HFFc6 (cell line): ENCODE data around the gene ARHGEF39. TPM values are rescaled to one million over a fixed set of nuclear protein-coding genes. Genes with fewer than 3 reads are reported as not detected.

Source experiments
- DNase-seq: peaks from one replicate; pipeline ENCODE4 v3.0.0-alpha.2; 2018
- H3K27ac Mint-ChIP-seq: 2 replicates; pipeline ENCODE4 v1.8.0; 2020; ENCODE audit warnings: mild to moderate bottlenecking, mixed read lengths
- H3K27me3 Mint-ChIP-seq: 2 replicates; pipeline ENCODE4 v1.8.0; 2021; ENCODE audit warnings: mild to moderate bottlenecking, moderate library complexity, mixed read lengths; ENCODE audit not compliant: insufficient read depth
- H3K36me3 Mint-ChIP-seq: 2 replicates; pipeline ENCODE4 v1.8.0; 2021; ENCODE audit warnings: low read depth, mixed read lengths
- H3K4me1 Mint-ChIP-seq: 2 replicates; pipeline ENCODE4 v1.8.0; 2020; ENCODE audit warnings: low read depth, mixed read lengths
- H3K4me3 Mint-ChIP-seq: 2 replicates; pipeline ENCODE4 v1.8.0; 2020; ENCODE audit warnings: mild to moderate bottlenecking, moderate library complexity, mixed read lengths
- H3K9me3 Mint-ChIP-seq: 2 replicates; pipeline ENCODE4 v1.8.0; 2020; ENCODE audit warnings: mild to moderate bottlenecking, mixed read lengths
- total RNA-seq, 6 experiments: library from RNA; stranded (reverse); fragmentation: NEBNext Ultra II Directional; extraction: Animal tissue kit (Norgen Biotek cat#: 25700); gene quantifications; 2 replicates in 1 of 6; 3 replicates in 5 of 6; pipeline ENCODE4 v1.2.3, GENCODE V29; 2021
- TF ChIP-seq, protein P1 (sequence below): fragments of 200-600 bp; sonication (generic); IDR thresholded peaks from 2 replicates; pipeline ENCODE4 v1.5.0; 2021; ENCODE audit warnings: antibody characterized with exemption, mild to moderate bottlenecking

The ARHGEF39 gene
- total RNA-seq, 6 experiments from 2014 or later: 1.7 to 4.4 (median 2.6) TPM

DNA sequence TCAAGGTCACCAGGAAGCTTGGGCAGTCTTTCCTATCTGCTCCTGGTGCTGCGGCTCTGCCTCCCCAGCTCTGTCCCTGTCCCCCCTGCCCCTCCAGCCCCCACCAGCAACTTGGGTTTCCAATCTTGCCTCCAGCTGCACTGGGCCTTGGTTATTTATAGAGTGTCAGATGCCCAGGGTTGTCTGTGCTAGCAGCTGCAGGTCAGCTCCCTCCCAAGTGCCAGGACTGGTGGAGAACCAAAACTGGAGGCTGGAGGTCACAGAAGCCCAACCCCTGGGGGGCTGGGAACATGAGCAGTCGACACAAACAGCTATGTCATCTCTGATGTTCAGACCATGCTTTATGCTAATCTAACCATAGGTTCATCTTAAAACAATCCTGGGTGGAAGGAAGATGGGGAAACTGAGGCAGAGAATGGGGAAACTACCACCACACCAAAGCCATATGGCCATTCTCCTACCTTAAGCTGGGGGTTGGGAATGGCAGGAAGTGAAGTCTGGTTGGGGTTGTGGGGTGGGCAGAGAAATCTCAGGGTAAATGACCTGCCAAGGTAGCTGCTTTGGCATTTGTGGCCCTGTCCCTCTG is 23.1 kb upstream of the ARHGEF39 start:
- TF ChIP-seq, protein P1, sequence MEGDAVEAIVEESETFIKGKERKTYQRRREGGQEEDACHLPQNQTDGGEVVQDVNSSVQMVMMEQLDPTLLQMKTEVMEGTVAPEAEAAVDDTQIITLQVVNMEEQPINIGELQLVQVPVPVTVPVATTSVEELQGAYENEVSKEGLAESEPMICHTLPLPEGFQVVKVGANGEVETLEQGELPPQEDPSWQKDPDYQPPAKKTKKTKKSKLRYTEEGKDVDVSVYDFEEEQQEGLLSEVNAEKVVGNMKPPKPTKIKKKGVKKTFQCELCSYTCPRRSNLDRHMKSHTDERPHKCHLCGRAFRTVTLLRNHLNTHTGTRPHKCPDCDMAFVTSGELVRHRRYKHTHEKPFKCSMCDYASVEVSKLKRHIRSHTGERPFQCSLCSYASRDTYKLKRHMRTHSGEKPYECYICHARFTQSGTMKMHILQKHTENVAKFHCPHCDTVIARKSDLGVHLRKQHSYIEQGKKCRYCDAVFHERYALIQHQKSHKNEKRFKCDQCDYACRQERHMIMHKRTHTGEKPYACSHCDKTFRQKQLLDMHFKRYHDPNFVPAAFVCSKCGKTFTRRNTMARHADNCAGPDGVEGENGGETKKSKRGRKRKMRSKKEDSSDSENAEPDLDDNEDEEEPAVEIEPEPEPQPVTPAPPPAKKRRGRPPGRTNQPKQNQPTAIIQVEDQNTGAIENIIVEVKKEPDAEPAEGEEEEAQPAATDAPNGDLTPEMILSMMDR: no peak
- H3K27ac Mint-ChIP-seq: peak overlapping the region; percentile 97

DNA sequence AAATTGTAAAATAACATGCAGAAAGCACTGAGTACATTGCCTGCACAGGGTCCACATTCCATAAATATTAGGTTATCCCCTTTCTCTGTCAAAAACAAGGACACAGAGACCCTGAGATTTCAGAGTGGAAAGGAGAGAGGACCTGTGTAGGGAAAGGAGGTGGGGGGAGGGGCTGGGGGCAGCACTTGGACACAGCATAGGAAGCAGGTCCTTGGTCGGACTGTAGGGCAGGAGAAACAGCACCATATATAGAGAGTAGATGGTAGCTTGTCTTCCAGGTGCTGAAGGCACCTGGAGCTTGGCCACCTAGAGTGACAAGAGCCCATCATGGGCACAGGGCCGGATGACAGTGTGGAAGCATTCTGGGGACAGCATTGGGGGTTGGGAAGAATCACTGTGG is 22.3 kb upstream of the ARHGEF39 start:
- Mint-ChIP-seq H3K36me3 (peaks cover 61% of the 10 kb centered on the region), H3K4me1 (peaks cover 74% of the 10 kb centered on the region), H3K27ac (peak overlapping the region; percentile 61), H3K27me3 (peaks cover 37% of the 10 kb centered on the region), H3K4me3 (peak overlapping the region; percentile 100), H3K9me3 (no peaks in the 10 kb centered on the region)
- TF ChIP-seq, protein P1: no peak
- no peak for DNase-seq

More for the DNA sequence above, 23.1 kb upstream of the ARHGEF39 start:
- Mint-ChIP-seq H3K4me3 (peak overlapping the region; percentile 100), H3K36me3 (peaks cover 54% of the 10 kb centered on the region), H3K27me3 (peaks cover 32% of the 10 kb centered on the region), H3K9me3 (no peaks in the 10 kb centered on the region), H3K4me1 (peaks cover 67% of the 10 kb centered on the region)
- no peak for DNase-seq

DNA sequence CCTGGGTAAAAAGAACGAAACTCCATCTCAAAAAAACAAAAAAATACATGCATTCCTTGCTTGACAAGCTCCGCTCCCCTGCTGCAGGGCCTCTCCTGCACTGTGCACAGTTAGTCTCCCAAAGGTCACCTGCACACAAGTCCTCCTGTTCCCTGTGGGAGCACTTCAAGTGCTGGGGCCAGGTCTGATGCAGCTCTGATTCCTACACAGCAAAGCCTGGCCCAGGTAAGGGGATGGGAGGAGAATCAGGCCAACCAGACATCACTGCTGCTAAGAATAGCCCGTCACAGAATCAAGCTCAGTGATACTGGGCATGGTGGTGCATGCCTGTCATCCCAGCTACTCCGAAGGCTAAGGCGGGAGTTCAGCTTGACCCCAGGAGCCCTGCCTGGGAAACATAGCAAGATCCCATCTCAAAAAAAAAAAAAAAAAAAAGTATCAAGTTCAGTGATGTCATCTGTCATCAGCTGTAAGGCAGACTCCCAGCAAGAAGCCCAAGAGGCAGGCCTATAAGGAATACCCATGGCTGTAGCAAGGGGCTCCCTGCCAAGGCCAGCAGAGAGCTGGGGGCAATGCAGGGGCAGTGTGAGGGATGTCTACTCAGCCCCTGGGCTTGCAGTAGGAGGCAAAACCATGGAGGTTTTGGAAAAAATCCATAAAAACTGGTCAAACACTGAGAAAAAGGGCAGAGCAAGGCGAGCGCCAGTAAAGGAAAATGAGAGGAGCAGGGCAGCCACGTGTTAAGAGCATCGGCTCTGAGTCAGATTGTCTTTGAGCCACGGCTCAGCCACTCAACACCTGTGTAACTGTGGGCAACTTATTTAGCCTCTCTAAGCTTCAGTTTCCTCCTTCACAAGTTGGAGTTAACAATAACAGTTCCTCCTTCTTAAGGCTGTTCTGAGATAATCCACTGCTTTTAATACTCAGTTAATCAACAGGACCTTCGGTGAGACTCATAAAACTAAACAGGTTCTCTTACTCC is 21.5 kb upstream of the ARHGEF39 start:
- peak overlapping the region; percentile 61 for H3K27ac Mint-ChIP-seq
- H3K27me3 Mint-ChIP-seq: peaks cover 41% of the 10 kb centered on the region
- TF ChIP-seq, protein P1: no peak
- no peaks in the 10 kb centered on the region for H3K9me3 Mint-ChIP-seq
- peak overlapping the region; percentile 100 for H3K4me3 Mint-ChIP-seq
- peak; percentile 34 for DNase-seq
- H3K36me3 Mint-ChIP-seq: peaks cover 67% of the 10 kb centered on the region
- H3K4me1 Mint-ChIP-seq: peaks cover 75% of the 10 kb centered on the region

DNA sequence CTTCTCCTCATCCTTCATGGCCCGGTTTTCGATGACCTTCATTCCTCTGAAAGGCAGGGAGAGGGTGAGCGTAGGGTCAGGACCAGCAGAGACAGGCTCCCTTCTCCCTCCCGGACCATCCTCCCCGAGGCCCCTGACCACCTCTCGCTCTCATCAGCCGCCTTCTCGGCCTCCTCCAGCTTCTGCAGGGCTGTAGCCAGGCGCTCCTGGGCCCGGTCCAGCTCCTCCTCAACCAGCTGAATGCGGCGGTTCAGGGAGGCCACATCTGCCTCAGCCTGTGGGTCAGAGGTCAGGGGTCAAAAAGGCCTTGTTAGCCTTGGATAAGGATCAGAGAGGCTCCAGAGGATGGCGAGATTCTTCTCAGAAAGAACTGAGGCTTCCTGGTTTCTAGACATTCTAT is 20.5 kb upstream of the ARHGEF39 start:
- Mint-ChIP-seq H3K27ac (peak overlapping the region; percentile 61), H3K36me3 (peaks cover 67% of the 10 kb centered on the region)

DNA sequence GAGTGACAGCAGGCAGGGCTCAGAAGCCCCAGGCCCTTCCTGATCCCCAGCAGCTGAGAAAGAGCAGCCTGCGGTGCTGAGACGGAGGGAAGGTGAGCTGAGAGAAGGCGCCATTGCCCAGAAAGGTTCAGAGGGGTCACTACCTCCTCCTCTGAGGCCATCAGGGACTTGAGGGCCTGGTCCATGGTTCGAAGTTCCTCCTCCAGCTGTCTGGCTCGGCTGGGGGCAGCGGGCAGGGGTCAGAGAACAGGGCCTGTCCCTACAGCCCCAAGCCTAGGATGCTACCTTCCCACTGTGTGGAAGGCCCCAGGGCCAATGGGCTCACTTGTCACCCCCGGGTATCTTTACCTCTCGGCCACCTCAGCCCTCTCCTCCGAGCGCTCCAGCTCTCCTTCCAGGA is 19.9 kb upstream of the ARHGEF39 start:
- no peaks in the 10 kb centered on the region for H3K9me3 Mint-ChIP-seq
- H3K27me3 Mint-ChIP-seq: peaks cover 35% of the 10 kb centered on the region
- H3K27ac Mint-ChIP-seq: peak overlapping the region; percentile 71
- TF ChIP-seq, protein P1: no peak
- H3K4me1 Mint-ChIP-seq: peaks cover 86% of the 10 kb centered on the region
- peak overlapping the region; percentile 100 for H3K4me3 Mint-ChIP-seq
- peaks cover 67% of the 10 kb centered on the region for H3K36me3 Mint-ChIP-seq
- DNase-seq: no peak

More for the DNA sequence above, 20.5 kb upstream of the ARHGEF39 start:
- TF ChIP-seq, protein P1: no peak
- Mint-ChIP-seq H3K4me1 (peaks cover 80% of the 10 kb centered on the region), H3K27me3 (peaks cover 34% of the 10 kb centered on the region), H3K9me3 (no peaks in the 10 kb centered on the region), H3K4me3 (peak overlapping the region; percentile 100)
- no peak for DNase-seq
